Stimulated activated CD8-positive, alpha-beta memory T cell treated with anti-CD3 and anti-CD28 coated beads, Interleukin-4, amount 100 ng/mL, for 48 hours (primary cell): ENCODE data around the gene SYNJ2.

Experiments used
- DNase-seq: peaks from one replicate; pipeline ENCODE4 v3.0.0-alpha.2; 2020

The SYNJ2 gene

DNA sequence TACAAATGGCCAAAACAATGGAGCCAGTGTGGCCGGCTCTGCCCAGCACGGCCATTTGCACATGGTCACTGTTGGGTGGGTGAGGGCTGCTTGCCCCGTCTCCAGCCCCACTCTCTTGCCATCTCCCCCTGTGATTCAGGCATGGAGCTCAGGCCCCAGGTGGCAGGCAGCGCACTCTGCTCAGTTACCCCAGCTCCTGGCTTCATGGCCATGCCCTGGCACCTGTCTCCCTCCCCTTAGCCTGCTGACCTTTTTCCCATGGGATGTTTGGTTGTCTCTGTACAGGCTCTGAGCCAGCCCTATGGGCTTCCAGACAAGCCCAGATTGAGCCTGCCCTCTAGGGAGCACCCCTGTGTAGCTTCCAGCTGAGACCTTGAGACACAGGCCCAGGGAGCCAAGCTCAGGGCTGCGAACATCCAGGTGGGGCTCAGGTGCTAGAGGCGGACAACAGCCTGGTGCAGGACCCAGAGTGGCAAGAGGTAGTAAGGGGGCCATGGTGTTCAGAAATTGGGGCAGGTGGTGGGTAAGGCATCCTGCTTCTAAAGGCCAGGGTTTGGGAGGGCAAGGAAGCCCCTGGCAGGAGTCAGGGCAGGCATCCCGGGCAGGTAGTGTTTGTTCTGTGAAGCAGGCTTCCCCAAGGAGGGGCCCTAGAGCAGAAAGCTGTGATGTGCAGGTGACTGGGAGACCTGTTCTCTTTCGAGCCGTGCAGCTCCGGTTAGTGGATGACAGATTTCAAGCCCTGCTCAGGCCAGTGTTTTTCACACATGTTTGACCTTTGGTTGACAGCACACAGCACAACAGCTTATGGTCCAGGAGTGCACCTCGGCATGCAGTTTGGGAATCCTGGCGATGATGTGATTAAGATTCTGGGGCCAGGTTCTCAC is 17.7 kb downstream of the SYNJ2 start:
- no peak for DNase-seq

DNA sequence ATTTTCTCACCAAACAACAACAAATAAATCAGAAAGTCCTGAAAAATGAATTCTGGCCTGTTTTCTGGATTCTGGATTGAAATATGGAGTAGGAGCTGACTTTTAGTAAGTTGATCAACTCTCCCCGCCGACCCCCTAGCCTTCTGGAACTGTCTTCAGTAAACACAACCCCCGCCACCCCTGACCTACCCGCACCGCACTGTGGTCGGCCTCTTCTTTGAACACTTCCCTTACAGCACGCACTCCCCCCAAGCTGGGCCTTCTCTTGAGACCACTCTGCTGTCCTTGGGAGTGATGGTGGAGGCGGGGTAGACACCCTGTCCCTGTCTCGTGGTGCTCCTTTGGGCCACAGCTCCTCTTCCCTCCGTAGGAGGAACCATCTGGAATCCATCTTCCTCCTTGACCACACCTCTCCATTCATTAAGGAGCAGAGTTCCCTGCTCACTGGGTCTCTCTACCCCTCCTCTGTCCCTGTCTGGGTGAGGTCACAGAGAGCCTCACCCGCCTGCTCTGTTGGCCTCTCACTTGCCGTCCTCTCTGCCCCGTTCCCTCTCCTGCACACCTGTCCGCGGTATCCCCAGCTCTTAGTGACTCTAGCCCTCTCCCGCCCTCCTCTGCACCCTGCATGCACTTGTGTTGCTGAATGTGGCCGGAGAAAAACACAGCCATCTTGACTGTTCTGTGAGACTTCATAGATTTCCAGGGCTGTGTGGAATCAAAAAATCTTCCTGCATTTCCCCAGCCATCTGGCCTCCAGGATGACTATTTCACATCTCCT is 19.1 kb downstream of the SYNJ2 start:
- DNase-seq: no peak

DNA sequence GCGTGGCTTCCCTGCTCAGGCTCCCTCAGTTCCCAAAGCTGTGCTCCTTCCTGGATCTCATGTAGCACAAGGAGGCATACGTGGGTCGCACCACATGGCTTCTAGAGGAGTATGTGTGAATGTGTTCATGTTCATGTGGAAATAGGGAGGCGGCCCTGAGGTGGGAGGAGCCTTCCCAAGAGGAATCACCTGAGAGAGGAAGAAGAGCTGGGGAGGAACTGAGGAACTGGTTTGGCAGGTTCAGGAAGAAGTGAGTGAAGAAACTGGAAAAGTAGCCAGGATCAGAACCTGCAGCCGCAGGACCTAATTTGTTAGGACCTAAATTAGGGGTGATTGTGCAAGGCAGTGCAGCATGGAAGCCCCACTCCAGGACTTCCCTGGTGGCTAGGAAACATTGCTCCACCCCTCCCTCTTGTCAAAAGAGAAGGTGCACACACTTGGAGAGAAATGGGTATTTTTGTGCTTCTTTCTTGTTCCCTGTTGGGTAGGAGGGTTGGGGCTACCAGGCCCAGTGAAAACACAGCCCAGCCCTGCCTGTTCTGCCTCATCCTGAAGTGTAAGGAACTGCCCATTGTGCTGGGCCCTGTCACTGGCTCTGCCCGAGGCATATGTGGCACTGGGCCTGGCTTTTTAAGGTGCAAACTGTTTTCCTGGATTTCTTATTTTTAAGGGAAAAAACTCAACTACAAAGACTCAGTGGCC is 20.7 kb downstream of the SYNJ2 start:
- no peak for DNase-seq

DNA sequence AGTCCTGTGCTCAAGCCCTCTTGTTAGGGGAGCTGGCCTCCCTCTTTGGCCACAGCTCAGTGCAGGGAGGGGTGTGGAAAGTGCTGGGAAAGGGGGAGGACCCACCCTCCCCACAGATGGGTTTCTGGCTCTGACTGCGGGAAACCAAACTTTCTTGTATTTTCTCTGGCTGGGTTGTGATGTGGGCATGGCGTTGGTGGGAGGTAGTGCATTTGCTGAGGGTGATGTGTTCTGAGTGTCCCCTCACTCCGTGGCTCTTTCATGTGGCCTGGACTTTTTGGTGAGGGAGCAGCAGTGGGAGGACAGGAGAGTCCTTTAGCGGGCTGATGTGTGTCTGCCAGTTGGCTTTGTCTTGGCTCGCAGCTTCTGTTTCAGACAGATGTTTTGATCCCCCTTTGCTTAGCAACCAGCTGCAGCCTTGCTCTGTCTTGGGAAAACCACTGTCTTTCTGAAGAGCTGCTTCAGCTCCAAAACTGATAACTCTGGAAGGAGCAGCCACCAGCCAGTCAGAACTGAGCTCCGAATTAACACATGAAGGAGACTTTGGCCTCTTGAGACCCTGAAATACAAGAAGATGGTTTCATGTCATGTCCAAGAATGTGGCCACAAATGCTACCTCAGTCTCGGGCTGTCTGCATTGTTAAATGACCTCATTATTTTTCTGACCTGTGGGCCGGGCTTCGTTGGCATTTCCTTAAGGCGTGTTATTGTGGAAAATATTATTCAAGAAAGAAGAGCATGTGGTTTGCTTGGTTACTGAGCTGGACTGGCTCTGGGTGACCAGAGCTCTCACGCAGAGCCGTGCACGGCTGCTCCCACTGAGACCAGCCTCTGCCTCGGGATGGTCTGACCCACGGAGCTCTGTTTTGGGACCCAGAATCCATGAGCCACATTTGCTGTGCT is 21.5 kb downstream of the SYNJ2 start:
- DNase-seq: peak; percentile 74

DNA sequence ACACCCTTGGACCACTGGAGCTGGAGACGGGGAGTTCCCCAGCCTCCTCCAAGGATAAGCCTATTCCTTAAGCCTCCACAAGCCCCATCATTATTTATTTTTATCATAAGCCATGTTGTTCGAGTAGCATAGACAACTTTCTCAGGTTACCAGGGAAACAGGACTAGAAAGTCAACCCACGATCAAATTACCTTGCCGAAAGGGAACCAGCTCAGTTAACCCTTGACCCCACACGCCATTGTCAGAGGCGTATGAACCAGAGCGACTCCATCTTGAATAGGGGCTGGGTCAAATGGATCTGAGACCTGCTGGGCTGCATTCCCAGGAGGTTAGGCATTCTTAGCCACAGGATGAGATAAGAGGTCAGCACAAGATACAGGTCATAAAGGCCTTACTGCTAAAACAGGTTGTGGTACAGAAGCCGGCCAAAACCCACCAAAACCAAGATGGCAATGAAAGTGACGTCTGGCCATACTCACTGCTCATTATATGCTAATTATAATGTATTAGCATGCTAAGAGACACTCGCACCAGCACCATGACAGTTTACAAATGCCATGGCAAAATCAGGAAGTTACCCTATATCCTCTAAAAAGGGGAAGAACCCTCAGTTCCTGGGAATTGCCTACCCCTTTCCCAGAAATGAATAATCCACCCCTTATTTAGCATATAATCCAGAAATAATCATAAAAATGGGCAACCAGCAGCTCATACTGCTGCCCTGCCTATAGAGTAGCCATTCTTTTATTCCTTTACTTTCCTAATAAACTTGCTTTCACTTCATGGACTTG is 22.4 kb downstream of the SYNJ2 start:
- DNase-seq: no peak

DNA sequence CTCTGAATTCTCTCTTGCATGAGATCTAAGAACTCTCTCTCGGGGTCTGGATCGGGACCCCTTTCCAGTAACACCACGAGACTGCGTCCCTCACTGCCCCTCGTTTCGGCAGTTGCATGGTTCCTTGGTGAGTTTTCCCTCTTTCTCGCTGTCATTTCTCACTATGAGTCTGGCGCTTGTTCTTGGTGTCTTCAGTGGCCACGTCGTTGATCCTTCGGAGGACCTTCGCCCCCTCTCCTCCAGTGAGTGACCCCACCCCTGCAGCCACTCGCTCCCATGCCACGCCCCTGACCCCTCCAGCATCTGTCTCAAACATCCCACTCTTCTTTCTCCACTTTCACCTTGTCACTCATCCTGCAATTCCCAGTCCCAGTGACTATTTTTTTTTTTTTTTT is 23.0 kb downstream of the SYNJ2 start:
- no peak for DNase-seq

DNA sequence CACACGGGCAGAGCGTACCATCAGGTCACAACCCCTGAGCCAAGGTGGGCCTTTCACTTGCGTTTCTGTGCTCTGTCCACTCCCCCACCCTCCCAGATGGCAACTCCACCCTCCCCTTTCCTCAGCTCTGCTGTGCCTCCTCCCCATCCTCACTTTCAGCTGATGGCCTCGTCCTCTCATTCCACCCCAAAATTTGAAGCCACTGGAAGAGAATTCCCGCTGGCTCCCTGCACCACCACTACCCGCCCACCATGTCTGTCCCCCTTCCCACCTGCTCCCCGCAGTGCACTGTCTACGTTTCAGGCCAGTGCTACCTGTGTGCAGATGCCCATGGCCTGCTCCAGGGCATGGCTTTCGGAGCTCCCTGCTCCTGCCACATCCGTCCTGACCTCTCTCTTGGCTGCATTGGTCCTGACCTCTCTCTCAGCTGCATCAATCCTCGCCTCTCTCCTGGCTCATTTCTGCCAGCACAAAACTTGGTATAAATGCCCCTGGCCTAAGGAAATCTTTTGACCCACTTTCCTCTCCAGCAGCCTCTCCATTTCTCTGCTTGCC is 24.0 kb downstream of the SYNJ2 start:
- DNase-seq: no peak

DNA sequence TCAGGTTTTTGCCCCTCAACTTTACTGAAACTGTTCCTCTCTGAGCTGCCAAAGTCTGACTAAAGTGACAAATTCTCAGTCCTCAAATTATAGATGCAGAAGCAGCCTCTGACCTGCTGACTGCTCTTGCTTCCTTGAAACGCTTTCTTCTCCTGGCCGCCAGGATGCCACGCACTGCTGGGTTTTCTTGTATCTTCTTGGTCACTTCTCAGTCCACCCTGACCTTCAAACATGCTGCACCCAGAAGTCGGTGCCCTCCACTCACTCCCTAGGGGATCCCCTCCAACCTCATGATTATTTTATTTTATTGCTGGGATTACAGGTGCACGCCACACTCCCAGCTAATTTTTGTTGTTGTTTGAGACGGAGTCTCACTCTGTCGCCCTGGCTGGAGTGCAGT is 24.7 kb downstream of the SYNJ2 start:
- no peak for DNase-seq

DNA sequence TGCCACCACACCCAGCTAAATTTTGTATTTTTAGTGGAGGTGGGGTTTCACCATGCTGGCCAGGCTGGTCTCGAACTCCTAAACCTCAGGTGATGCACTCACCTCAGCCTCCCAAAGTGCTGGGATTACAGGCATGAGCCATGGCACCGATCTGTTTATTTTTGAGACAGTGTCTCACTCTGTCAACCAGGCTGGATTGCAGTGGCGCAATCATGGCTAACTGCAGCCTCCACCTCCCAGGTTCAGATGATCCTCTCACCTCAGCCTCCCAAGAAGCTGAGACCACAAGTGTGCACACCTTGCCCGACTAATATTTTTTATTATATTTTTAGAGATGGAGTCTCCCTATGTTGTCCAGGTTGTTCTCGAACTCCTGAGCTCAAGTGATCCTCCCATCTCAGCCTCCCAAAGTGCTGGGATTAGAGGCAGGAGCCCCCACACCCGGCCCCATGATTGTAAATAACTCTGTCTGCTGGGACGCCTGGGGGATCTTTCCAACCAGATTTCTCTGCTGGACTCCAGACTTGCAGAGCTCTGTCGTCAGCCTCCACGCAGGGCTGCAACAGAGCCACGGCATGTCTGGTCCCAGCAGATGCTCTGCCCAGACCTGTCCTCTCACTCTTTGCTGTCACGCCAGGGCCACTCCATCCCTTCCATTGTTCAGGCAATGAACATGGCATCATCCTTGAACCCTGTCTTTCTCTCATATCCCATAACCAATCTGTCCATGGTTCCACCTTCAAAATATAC is 25.3 kb downstream of the SYNJ2 start:
- no peak for DNase-seq

DNA sequence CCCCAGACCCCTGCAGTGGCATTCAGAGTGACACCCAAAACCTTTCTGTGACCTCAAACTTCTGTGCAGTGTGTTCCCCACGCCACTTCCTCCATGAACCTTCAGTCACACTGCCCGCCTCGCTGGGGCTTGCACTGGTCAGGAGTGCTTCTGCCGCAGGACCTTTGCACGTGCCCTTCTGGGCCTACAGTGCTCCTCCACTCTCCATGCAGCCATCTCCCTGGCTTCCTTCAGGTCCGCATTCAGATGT is 27.1 kb downstream of the SYNJ2 start:
- DNase-seq: peak; percentile 46

DNA sequence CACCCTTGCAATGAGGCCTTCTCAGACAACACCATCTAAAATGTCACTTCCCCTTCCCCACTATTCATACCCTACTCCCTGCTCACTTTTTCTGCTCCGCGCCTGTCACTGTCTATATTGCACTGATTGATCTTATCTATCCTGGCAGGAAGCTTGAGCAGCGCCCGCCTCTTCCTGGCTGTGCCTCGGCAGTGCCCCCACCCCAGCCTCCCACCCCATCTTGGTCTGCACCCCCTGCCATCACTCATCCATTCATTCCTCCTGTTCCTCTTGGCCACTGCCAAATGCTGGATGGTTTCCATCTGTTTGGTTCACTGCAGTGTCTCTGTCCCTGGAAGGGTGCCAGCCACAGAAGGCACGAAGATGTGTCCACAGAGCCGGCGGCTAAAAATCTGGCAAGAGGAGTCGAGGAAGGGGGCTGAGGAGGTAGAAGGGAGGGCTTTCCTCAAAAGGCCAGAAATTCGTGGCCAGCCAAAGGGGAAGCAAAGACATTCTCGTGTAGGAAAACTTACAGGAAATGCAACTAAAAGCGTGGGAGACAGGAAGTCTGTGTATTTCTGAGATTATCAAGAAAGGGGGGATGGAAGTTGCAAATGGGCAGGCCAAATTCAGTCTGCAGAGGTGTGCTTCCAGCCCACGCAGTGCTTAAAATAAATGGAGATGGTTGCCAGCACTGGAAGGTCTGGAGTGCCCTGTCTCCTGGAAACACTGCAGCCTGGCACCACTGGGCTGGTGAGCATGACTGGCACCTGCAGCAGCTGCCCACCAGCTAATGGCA is 27.6 kb downstream of the SYNJ2 start:
- DNase-seq: peak; percentile 45

DNA sequence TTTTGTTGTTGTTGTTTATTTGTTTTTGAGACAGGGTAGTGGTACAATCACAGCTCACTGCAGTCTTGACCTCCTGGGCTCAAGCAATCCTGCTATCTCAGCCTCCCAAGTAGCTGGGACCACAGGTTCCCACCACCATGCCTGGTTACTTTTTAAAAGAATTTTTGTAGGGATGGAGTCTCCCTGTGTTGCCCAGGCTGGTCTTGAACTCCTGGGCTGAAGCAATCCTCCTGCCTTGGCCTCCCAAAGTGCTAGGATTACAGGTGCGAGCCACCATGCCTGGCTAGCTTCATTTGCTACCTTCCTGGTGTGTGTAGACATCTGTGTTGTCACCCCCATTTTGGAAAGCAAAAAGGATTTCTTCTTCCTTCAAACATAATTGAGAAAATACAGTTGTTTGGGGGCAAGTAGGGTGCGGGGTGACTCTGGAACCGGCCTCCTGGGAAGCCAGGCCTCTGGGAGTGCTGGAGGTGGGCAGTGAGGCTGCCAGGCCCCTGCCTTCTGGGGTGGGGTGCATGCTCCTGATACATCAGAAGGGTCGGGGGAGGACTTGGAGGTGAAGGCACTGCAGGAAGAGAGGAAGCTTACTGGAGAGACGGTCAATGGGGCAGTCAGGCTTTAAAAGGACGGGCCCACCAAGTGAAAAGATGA is 28.4 kb downstream of the SYNJ2 start:
- DNase-seq: no peak

DNA sequence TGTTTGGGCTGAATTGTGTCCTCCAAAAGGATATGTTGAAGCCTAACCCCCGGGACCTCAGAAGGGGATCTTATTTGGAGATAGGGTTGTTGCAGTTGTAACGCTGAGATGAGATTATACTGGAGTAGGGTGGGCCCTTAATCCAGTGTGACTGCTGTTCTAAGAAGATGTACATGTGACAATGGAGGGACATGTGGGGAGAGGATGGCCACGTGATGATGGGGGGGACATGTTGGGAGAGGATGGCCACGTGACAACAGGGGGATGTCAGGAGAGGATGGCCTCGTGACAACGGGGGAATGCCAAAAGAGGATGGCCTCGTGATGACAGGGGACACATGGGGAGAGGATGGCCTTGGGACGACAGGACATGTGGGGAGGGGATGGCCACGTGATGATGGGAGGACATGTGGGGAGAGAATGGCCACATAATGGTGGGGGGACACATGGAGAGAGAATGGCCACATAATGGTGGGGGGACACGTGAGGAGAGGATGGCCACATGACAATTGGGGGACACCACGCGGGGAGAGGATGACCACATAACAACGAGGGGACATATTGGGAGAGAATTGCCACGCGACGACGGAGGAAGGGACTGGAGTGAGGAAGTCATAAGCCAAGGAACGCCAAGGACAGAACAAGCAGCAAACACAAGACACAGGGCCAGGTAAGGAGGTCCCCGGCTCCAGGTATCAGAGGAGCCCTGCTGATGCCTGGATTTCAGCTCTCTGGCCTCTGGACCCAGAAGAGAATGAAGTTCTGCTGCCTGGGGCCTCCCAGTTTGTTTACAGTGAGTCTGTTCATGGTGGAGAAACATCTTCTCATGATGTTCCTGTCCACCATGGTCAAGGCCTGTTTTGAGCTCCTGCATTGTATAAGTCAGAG is 29.2 kb downstream of the SYNJ2 start:
- no peak for DNase-seq

DNA sequence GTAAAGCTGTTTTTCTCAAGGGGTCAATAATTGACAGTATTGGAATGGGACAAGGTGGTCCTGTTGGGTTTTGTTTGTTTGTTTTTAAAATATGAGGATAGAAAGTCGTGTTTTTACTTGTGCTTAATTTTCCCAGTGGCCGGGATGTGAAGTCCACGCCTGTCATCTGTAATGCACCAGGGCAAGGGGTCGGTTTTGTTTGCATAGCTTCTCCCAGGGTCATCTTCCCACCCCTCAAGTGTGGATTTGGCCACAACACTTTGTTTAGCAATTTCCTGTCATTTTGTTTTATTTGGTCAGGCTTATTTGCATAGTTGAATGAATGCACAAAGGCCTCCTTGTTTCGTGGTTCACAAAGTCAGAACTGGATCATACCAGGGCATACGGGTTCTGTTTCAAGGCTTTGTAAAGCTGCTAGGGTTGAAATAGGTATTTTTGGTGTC is 29.8 kb downstream of the SYNJ2 start:
- DNase-seq: no peak

DNA sequence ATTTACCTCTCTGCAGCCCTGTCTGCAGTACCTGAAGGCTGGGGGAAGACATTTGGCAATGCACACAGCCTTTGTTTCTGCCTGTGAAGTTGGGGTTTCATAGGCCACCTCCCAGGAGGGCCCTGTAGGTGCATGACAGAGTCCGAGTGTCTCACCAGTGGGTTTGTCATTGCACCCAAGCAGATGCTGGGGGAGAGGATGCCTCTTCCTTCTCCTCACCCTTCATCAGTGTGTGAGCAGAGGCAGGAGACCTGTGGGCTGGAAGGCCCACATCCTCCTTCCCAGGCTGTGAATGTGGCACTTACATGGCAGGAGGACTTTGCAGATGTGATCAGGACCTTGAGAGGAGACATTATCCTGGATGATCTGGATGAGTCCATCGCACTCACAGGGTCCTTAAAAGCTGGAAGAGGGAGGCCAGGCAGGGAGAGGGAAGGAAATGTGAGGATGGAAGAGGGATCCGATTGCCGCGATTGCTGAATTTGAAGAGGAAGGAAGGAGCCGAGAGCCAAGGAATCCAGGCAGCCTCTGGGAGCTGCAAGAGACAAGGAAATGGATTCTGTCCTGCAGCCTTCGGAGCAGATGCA is 30.4 kb downstream of the SYNJ2 start:
- DNase-seq: no peak

DNA sequence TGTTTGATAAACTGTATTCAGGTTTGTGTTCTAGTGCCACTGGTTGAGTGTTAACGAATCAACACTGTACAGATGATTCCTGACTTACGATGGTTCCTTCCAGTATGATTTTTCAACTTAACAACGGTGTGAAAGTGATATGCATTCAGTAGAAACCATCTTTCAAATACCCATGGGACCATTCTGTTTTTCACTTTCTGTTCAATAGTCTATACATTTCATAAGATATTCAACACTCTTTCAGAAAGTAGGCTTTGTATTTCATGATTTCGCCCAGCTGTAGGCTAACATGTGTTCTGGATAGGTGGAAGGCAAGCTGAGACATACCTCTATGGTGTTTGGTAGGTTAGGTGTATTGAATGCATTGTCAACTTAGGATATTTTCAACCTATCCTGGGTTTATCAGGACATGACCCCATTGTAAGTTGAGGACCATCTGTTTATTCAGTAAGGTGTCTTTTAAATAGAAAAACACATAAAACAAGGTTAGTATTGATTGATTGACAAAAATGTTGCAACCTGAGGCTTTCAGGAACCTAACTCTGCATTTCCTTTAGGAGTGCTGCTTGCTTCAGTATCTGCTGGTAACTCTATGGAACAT is 32.3 kb downstream of the SYNJ2 start:
- DNase-seq: no peak

DNA sequence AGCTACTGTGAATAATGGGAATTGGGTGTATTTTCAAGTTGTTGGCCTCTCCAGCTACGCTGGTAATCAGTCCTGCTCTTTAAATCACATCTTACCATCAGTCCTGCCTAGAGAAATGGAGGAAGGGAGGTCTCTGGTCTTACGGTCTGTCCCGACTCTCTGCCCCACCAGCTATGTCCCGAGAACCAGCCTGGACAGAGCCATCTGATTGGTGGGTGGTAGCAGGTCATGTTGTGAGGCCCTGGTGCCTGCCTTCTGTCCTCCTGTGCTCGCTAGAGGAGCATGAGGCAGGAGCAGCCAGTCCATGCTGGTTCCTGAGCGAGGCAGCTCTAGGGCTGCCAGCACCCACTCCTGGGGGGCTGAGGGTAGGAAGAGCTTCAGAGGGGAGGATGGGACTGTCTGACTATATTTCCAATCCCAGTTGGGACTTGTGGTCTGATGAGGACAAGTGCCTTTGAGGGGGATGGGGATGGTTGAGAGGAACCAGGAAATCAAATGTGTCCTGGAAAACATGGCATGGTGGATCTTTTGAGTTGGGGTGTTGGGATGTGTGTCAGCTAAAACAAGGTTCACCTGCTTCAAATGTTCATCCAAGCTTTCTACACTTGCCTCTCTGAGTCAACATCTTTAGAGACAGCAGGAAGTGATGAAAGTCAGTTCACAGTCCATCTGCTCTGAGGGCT is 33.0 kb downstream of the SYNJ2 start:
- no peak for DNase-seq
